NCI-H345 treated with DMSO at 0.1 percent for 48 hours (cell line): Measurements from ENCODE around the gene INSIG1.

Source experiments
- DNase-seq: peaks from one replicate; lab custom pipeline; 2025; ENCODE audit not compliant: unreplicated experiment; lab: John Stamatoyannopoulos, UW

INSIG1 gene

DNA sequence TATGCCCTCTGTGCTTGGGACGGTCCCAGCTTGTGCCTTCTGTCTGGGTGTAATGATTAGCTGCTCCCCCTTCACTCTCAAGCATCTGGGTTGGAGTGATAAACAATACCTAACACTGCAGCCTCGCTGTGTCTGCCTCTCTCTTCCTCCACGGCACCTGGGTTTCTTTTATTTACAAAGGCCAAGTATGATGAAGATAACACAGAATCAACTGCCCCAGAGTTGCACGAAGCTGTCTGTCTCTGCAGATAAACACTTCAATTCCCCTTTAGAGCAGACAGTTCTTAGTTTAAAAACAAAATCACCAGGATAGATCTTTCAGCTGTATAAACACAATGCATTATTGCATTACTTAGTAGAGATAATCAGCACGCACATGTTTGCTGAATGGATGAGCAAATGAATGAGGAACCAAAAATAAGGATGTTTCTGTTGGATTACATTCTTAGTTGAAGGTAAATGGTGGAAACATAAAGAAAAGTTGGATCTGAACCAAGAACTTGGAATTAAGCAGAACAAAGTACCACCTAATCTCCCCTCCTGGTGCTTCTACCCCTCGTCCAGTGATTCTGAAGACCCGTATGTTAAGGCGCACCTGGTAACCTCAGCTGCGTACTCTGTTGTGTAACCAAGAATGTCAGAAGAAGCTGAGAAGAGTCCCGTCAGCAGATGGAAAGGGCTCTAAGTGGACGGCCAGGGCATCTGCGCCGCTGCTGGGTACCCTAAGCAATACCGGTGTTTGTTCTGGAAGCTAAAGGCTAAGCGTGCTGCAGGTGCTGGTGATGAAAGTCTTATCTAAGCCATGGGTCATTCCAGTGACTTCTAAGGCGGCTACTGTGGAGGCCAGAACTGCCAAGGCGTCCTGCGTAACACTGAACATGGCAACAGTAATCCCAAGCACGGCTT lies 26.6 kb downstream of the INSIG1 start:
- DNase-seq: peak; percentile 71

DNA sequence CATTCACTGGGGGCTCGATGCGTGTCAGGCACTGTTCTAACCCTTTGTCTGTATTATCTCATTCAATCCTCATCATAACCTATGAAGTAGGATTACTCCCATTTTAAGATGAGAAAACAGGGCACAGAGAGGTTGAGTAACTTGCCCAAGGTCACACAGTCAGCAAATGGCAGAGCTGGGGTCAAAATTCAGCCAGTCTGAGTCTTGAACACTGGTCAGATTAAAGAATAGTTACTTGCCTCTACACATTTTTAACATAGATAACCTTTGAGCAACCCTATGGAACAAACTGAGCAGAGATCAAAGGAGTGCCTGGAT lies 27.2 kb downstream of the INSIG1 start:
- DNase-seq: no peak

DNA sequence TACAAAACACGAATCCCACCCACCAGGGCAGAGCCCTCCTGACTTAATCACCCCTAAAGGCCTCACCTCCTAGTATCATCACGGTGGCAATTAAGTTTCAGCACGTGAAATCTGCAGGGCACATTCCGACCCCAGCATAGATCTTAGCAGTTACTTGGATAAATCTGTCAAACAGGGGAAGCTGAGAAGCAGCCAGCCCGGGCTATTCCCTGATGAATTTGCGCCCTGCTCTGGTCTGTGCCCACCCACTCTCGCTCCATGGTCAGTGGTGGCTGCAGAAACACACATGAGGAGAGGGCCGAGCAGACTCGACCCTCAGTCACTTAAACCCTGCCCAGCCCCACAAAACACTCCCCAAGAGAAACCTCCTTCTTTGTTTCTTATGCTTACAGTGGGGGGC lies 28.7 kb downstream of the INSIG1 start:
- no peak for DNase-seq

DNA sequence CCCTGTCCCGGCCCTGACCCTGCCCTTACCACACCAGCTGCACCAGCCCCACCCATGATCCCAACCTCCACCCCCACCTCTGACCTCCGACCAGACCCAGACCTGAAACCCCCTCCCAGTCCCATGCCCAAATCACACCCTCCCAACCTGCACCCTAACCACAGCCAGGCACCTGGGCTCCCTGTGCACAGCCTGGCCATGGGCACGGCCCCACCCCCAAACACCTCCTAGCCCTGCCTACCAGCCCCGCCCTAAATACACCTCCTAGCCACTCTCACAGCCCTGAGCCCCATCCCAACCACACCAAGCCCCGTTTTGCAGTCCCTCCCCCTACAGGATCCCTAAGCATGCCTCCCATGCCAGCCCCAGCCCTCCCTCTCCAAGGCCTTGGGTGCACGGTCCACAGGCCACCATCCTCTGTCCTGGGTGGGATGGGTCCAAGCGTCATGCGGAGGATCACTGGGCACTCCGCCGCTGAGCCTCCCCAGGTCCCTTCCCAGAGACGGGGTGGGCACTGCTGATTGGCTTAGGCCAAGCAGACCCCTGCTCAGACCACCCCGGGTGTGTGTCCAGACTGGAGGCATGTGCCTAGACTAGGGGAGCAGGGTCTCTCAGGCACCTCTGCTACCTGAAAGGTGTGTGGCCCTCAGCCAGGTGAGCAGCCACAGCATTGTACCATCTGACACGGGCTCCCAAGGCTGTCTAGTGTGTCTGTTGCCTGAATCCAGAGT lies 30.1 kb downstream of the INSIG1 start:
- no peak for DNase-seq

DNA sequence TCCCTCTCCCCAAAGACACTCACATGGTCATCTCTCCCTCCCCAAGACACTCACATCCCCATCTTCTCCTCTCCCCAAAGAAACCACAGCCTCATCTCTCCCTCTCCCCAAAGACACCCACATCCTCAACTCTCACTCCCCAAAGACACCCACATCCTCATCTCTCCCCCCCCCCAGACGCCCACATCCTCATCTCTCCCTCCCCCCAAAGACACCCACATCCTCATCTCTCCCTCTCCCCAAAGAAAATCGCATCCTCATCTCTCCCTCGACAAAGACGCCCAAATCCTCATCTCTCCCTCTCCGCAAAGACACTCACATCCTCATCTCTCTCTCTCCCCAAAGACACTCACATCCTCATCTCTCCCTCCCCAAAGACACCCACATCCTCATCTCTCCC lies 31.5 kb downstream of the INSIG1 start:
- DNase-seq: no peak

- no peak for DNase-seq
Observed at GRCh38 chr7:155331396-155331795, 33.7 kb downstream of the INSIG1 start.

- no peak for DNase-seq
Observed at GRCh38 chr7:155333346-155334234, 35.9 kb downstream of the INSIG1 start.

DNA sequence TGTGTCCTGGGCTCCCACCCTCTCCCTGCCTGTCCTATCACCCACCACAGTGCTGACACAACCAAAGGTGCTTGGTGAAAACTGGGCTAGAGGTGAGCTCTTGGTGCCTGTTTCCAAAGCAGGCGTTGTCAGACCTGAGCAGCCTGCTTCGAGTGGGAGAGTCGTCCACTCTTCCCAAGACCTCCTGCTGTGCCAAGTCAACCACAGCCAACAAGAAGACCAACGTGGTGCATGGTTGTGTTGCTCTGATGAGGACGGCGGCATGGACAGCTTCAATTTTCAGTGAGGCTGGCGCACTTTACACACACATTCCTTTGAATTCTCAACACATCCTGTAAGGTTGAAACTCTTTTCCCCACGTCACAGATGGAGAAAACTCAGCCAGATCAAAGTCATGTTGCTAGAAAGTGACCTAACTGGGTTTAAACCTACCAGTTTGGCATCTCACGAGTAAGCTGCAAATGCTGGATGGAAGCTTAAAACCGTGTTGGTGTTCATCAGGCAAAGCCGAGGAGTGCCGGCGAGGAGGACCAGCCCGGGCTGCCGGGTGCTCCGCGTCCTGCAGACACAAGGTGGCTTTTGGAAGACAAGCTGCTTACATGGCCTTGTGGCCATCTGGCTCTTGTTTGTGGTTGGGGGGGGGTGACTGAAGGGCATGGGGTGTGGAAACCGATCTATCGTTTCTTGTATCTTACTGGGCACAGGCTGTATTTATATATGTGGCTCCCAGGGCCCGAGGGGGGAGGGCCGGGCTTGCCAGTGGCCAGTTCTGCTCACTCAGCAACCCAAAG lies 39.3 kb downstream of the INSIG1 start:
- no peak for DNase-seq

GRCh38 chr7:155337946-155338631 lies 40.4 kb downstream of the INSIG1 start:
- no peak for DNase-seq

GRCh38 chr7:155338632-155339320 lies 41.1 kb downstream of the INSIG1 start:
- DNase-seq: no peak

DNA sequence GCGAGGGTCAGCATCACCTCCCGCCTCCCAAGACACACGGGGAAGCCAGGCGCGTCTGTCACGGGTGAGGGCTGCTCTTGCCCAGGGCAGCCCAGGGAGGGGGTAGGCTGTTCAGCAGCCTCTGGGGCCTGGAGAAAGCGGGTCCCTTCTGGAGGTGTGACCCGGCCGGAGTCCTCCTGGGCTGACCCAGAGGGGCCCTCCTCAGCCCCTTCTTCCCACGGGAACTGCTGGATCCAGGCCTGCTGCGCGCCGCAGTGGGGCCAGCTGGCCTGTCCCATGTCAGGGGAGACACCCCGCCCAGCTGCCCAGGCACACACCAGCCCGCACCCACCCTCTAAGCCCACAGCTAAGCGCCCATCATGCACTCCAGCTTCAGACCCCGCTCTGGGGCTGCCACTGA lies 41.8 kb downstream of the INSIG1 start:
- DNase-seq: no peak

DNA sequence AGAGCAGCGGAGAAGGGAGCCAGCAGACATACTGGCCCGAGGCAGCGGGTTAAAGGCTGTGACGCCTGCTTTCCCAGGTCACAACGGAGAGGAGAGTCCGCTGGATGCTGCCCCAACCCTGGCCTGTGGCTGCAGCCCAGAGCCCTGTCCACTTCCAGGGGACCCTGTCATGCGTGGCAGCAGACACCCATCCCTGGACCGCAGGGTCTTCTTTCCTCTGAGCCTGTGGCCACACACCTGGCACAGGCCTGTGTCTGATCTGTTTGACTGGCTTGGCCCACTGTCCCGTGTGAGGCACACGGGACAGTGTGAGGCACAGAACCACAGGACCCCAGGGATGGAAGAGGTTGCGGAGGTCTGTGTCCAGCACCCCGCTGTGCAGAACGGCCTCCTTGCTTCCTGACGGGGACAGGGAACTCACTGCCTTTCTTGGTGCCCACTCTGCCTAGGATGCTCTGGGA lies 42.4 kb downstream of the INSIG1 start:
- no peak for DNase-seq

GRCh38 chr7:155340721-155341120 lies 43.0 kb downstream of the INSIG1 start:
- no peak for DNase-seq

- peak; percentile 7 for DNase-seq
Observed at GRCh38 chr7:155341463-155341983, 43.8 kb downstream of the INSIG1 start.

GRCh38 chr7:155342313-155342712 lies 44.6 kb downstream of the INSIG1 start:
- no peak for DNase-seq

GRCh38 chr7:155343150-155343549 lies 45.5 kb downstream of the INSIG1 start:
- DNase-seq: no peak

DNA sequence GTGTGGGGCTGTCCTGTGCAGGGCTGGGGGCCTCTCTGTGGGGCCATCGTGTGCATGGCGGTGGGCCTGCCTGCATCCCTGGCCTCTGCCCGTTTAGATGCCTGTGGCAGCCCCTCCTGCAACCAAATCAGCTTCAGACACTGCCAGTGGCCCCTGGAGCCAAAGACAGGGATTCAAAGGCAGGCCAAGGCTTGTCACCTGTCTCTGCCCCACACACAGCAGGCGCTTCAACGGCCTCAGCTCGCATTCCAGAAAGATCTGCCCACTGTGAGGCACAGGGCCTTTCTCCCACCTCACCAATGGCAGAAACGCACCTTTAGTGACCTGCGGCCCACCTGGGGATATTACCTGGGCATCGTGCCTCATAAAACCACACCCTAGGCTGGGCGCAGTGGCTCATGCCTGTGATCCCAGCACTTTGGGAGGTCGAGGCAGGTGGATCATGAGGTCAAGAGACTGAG lies 46.0 kb downstream of the INSIG1 start:
- DNase-seq: no peak

GRCh38 chr7:155344270-155344617 lies 46.6 kb downstream of the INSIG1 start:
- DNase-seq: no peak
